Retinal pigment epithelial cell (primary cell): ENCODE measurements around the gene TET2.
"Not testable (repeated sequence)": the region's sequence is repeated elsewhere in the genome, so short reads cannot be mapped to it uniquely, and the experiment has no call there.

Experiments used
- DNase-seq: peaks from one replicate; pipeline ENCODE4 v3.0.0-alpha.2; 2010; ENCODE audit warnings: low read depth
- H3K4me3 ChIP-seq: 2 replicates; pipeline ENCODE4 v1.5.1; 2011; ENCODE audit warnings: mild to moderate bottlenecking, low read length, control low read depth, moderate library complexity
- TF ChIP-seq, protein P1 (sequence below): conservative IDR thresholded peaks from 2 replicates; pipeline ENCODE4 v1.5.1; 2011; ENCODE audit warnings: low read depth, low read length, control low read depth, inconsistent platforms

The TET2 gene

GRCh38 chr4:105293360-105293759 lies 146.7 kb downstream of the TET2 start:
- TF ChIP-seq, protein P1, sequence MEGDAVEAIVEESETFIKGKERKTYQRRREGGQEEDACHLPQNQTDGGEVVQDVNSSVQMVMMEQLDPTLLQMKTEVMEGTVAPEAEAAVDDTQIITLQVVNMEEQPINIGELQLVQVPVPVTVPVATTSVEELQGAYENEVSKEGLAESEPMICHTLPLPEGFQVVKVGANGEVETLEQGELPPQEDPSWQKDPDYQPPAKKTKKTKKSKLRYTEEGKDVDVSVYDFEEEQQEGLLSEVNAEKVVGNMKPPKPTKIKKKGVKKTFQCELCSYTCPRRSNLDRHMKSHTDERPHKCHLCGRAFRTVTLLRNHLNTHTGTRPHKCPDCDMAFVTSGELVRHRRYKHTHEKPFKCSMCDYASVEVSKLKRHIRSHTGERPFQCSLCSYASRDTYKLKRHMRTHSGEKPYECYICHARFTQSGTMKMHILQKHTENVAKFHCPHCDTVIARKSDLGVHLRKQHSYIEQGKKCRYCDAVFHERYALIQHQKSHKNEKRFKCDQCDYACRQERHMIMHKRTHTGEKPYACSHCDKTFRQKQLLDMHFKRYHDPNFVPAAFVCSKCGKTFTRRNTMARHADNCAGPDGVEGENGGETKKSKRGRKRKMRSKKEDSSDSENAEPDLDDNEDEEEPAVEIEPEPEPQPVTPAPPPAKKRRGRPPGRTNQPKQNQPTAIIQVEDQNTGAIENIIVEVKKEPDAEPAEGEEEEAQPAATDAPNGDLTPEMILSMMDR: no peak
- DNase-seq: no peak
- H3K4me3 ChIP-seq: no peak overlapping the region

GRCh38 chr4:105296672-105297071 lies 150.0 kb downstream of the TET2 start:
- DNase-seq: no peak
- H3K4me3 ChIP-seq: no peak overlapping the region
- TF ChIP-seq, protein P1: no peak

GRCh38 chr4:105299027-105299426 lies 152.4 kb downstream of the TET2 start:
- not testable (repeated sequence) for DNase-seq

DNA sequence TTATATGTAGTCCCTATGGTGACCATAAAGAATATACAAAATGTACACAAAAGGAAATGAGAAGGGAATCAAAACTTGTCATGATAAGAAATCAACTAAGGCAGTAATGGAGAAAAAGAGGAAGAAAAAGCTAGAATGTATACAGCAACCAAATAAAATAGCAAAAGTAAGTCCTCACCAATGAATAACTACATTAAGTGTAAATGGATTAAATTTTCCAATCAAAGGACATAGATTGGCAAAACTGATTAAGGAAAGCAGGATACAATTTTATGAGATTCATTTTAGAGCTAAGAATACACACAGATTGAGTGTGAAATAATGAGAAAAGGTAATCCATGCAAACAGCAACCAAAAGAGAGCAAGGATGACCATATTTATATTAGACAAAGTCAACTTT lies 157.4 kb downstream of the TET2 start:
- no peak for DNase-seq
- no peak overlapping the region for H3K4me3 ChIP-seq
- TF ChIP-seq, protein P1: no peak

More at GRCh38 chr4:105299027-105299426, 152.4 kb downstream of the TET2 start:
- H3K4me3 ChIP-seq: not testable (repeated sequence)

DNA sequence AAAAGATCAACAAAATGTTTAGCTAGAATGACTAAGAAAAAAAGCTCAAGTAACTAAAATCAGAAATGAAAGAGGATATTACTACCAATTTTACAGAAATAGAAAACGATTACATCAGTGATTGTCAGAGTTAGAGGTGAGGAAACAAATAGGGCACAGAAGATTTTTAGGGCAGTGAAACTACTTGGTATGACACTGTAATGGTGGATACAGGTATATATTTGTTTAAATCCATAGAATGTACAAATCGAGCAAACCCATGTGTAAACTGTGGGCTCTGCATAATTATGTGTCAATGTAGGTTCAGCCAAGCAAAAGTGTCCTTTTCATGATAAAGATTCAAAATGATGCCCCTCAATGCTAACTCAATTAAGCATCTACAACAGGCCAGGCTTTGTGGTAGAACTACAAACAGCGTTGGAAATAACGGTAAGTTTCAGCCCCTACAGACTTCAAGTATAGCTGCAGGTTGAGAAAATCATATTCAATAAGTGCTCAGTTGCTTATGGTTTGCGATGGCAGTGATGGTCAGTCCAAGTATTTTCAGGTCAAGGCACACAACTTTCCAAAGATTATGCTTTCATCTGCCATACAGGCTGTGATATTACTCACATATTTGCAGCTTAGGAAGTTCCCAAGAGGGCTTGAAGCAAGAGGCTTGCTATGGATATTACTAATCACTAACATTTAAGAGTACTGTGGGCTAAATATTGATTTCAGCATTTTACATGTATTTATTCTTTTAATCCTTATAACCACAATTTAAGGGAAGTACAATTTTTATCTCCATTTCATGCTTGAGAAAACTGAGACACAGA lies 158.6 kb downstream of the TET2 start:
- DNase-seq: no peak
- H3K4me3 ChIP-seq: no peak overlapping the region
- TF ChIP-seq, protein P1: no peak

GRCh38 chr4:105306158-105306781 lies 159.6 kb downstream of the TET2 start:
- H3K4me3 ChIP-seq: no peak overlapping the region
- TF ChIP-seq, protein P1: no peak
- DNase-seq: no peak

DNA sequence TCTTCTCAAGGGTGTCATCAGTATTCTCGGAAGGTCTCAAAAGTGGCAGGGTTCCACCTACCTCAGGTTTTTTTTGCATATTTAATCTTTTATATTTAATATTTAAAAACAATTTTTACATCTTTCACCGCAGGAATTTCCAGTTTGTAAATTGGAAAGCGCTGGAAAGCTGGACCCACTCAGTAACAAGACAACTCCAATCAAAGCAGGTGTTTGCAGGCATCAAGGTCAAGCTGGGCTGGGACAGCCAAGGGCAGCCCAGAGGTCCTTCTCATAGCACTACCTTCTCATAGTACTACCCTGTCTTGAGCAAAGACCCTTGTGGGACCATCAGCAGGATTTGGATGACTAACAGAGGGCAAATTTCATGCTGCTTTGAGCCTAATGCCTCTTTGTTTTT lies 160.1 kb downstream of the TET2 start:
- no peak for DNase-seq
- TF ChIP-seq, protein P1: no peak
- H3K4me3 ChIP-seq: no peak overlapping the region
